Ovary (tissue), 9 donors: Measurements from ENCODE around the gene PRELID2. TPM values are rescaled to one million over a fixed set of nuclear protein-coding genes. Genes with fewer than 3 reads are reported as not detected.

ENCODE experiments used
- DNase-seq, 5 donors: peaks; one replicate each; pipeline ENCODE4 v3.0.0-alpha.2; 2019 to 2020
- H3K27ac ChIP-seq, 2 donors: fragments of 200-600 bp; one replicate each; pipeline versions ENCODE4 v1.5.1 to v1.8.0; 2019 to 2022
- H3K27me3 ChIP-seq: fragments of 200-600 bp; one replicate; pipeline ENCODE4 v1.8.0; 2022
- H3K36me3 ChIP-seq: fragments of 200-600 bp; sonication (generic); one replicate; pipeline ENCODE4 v1.5.1; 2019
- H3K4me1 ChIP-seq: one replicate; pipeline ENCODE4 v1.8.1; 2013; ENCODE audit warnings: mild to moderate bottlenecking, moderate library complexity; ENCODE audit not compliant: insufficient read depth
- H3K4me3 ChIP-seq: fragments of 200-600 bp; sonication (generic); one replicate; pipeline ENCODE4 v1.5.1; 2017
- H3K9me3 ChIP-seq, 2 donors: fragments of 200-600 bp in 1 of 2; sonication (generic) in 1 of 2; one replicate each; pipeline versions ENCODE4 v1.5.1 to v1.8.1; 2013 to 2019; ENCODE audit warnings: mild to moderate bottlenecking in 1 of 2, moderate library complexity in 1 of 2
- EP300 ChIP-seq: sonication (generic); formaldehyde crosslinking; IDR thresholded peaks from one replicate; pipeline ENCODE4 v1.6.1; 2017; ENCODE audit warnings: antibody characterized with exemption
- POLR2A ChIP-seq: fragments of 450-650 bp; IDR thresholded peaks from one replicate; pipeline ENCODE4 v1.6.1; 2017; ENCODE audit warnings: antibody characterized with exemption, mild to moderate bottlenecking, moderate library complexity
- WGBS, 3 donors: extraction: QIAGEN DNeasy Blood & Tissue Kit in 1 of 3; methylation state at CpG; one replicate each; pipeline versions ENCODE4 v1.1.5 to v1.1.7; 2013 to 2017; 5-methylcytosine and 5-hydroxymethylcytosine counted together
- intact Hi-C, 4 donors: fragments of 100-400 bp; cut with DNase I; formaldehyde crosslinking; loops; one replicate each; pipeline versions ENCODE4 v1.11.0 to v1.15.1; 2022 to 2023
- polyA plus RNA-seq, 2 donors: library from polyadenylated mRNA; stranded (reverse); fragments of 200-250 nt in 1 of 2; fragments of 350-450 nt in 1 of 2; fragmentation: Illumina TruSeq in 1 of 2; extraction: RNeasy Lipid Tissue Mini Kit (QIAGEN cat#74804) in 1 of 2; gene quantifications; one replicate each; pipeline ENCODE4 v1.2.3, GENCODE V29; 2013 to 2014
- total RNA-seq, 7 donors: library from RNA; depleted of rRNA in 2 of 7; stranded (reverse); fragments of >200 nt in 2 of 7; fragmentation: NEBNext Ultra II Directional in 3 of 7; extraction: Animal tissue kit (Norgen Biotek cat#: 25700) in 3 of 7; gene quantifications; one replicate each; pipeline versions ENCODE4 v1.1.0 to v1.2.4, GENCODE V29; 2016 to 2023
- TF ChIP-seq, protein P1 (sequence below), 3 donors: fragments of 450-650 bp in 2 of 3; fragments of 200-600 bp in 1 of 3; IDR thresholded peaks; one replicate each; pipeline versions ENCODE4 v1.5.1 to v1.8.0; 2016 to 2022; ENCODE audit warnings: antibody characterized with exemption in 3 of 3, mild to moderate bottlenecking in 1 of 3
- donor health status: DM: no; HTN: no; CAD: no; lungs with moderate emphysema.
- donor health status: DM: no; HTN: no; CAD: no.
- donor health status: Bipolar disorder and iron deficiency.
- donor health status: DM: yes; HTN: yes; CAD: no.
- donor health status: DM: no; HTN: no; CAD: no.
- donor health status: DM: yes; HTN: yes; CAD: no.

The PRELID2 gene
- total and polyA plus RNA-seq, 9 donors, result 5.4 to 49.7 (median 28.4) TPM

DNA sequence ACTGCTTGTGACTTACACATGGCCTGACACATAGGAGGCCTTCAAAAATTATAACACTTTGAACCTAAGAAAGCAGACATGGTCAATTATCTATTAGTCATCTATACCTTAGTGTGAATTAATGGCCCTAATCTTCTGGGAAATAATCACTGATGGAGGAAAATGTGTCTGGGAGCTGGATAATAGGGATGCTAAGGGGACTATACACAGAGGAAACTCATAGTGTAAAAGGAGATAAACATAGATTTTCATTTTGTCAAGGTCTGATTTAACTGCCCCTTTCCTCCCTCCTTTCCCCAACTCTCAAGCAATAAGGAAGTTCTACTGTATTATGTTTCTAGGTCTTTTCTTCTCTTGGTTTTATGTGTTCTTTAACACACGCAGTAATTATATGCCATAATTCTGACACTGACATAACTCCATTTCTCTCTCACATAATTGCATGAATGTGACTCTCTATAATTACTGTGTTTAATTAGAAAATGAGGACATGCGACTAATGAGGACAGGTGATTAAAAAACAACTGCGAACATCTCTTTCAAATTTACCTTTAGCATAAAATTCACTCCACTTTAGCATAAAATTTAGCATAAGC, 18.7 kb upstream of the PRELID2 start:
- TF ChIP-seq EP300, result no peak
- TF ChIP-seq POLR2A, result no peak
- TF ChIP-seq, protein P1, sequence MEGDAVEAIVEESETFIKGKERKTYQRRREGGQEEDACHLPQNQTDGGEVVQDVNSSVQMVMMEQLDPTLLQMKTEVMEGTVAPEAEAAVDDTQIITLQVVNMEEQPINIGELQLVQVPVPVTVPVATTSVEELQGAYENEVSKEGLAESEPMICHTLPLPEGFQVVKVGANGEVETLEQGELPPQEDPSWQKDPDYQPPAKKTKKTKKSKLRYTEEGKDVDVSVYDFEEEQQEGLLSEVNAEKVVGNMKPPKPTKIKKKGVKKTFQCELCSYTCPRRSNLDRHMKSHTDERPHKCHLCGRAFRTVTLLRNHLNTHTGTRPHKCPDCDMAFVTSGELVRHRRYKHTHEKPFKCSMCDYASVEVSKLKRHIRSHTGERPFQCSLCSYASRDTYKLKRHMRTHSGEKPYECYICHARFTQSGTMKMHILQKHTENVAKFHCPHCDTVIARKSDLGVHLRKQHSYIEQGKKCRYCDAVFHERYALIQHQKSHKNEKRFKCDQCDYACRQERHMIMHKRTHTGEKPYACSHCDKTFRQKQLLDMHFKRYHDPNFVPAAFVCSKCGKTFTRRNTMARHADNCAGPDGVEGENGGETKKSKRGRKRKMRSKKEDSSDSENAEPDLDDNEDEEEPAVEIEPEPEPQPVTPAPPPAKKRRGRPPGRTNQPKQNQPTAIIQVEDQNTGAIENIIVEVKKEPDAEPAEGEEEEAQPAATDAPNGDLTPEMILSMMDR (IDR thresholded peaks at IDR 0.05), result no peak
- no peaks in the 10 kb centered on the region for H3K36me3 ChIP-seq
- no peak for DNase-seq
- no peak overlapping the region for H3K27ac ChIP-seq
- no peaks in the 10 kb centered on the region for H3K4me1 ChIP-seq
- intact Hi-C loops, result no loop called here
- H3K9me3 ChIP-seq, result no peaks in the 10 kb centered on the region
- 96 to 97% (median 96%) methylated on average over 3 of the region's 3 CpGs for WGBS, 3 donors
- H3K27me3 ChIP-seq, result no peaks in the 10 kb centered on the region
- H3K4me3 ChIP-seq, result no peak overlapping the region

DNA sequence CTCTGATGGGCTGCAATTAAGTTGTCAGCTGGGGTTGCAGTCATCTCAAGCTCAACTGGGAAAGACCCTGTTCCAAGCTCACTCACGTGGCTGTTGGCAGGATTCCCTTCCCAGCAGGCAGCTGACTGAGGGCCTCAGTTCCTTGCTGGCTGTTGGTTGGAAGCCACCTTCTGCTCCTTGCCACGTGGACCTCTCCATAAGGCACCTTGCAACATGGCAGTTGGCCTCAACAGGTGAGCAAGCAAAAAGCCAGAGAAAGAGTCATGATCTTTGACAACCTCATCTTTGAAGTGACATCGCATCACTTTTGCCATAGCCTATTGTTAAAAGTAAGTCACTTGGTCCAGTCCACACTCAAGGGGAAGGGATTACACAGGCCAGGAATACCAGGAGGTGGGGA, 17.8 kb upstream of the PRELID2 start:
- WGBS, 3 donors, result 67 to 74% (median 68%) methylated on average over 3 of the region's 3 CpGs
- Histone ChIP-seq H3K27me3 (no peaks in the 10 kb centered on the region), H3K9me3 (no peaks in the 10 kb centered on the region), H3K27ac (no peak overlapping the region), H3K4me3 (no peak overlapping the region), H3K4me1 (no peaks in the 10 kb centered on the region), H3K36me3 (no peaks in the 10 kb centered on the region)
- no peak for DNase-seq
- TF ChIP-seq EP300, result no peak
- TF ChIP-seq, protein P1 (IDR thresholded peaks at IDR 0.05), result no peak
- no peak for TF ChIP-seq POLR2A
- intact Hi-C loops, result no loop called here

DNA sequence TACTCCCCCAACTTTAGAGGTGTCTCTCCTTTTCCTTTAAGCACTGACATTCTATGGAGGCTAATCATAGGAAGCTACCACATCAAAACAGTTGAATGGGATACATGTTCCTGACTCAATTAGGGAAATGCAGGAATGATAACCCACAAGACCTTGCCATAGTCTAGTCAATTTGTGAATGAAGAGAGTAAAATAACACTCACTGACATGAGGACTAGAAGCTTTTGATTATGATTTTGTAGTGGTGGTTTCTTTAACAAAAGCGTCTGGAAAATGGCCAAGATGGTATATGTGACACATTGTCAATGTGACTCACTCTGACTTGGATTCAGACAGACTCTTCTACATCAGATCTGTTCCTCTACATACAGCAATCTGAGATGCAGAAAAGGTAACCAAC, 13.7 kb upstream of the PRELID2 start:
- intact Hi-C loops, result no loop called here
- TF ChIP-seq, protein P1 (IDR thresholded peaks at IDR 0.05), result no peak
- no peak for TF ChIP-seq POLR2A
- no peak for TF ChIP-seq EP300
- Histone ChIP-seq H3K4me1 (no peaks in the 10 kb centered on the region), H3K4me3 (no peak overlapping the region), H3K27me3 (no peaks in the 10 kb centered on the region), H3K36me3 (no peaks in the 10 kb centered on the region), H3K9me3 (no peaks in the 10 kb centered on the region), H3K27ac (no peak overlapping the region)
- DNase-seq, result no peak
- WGBS, 3 donors, result 83 to 94% (median 94%) methylated on average over 1 of the region's 1 CpG

DNA sequence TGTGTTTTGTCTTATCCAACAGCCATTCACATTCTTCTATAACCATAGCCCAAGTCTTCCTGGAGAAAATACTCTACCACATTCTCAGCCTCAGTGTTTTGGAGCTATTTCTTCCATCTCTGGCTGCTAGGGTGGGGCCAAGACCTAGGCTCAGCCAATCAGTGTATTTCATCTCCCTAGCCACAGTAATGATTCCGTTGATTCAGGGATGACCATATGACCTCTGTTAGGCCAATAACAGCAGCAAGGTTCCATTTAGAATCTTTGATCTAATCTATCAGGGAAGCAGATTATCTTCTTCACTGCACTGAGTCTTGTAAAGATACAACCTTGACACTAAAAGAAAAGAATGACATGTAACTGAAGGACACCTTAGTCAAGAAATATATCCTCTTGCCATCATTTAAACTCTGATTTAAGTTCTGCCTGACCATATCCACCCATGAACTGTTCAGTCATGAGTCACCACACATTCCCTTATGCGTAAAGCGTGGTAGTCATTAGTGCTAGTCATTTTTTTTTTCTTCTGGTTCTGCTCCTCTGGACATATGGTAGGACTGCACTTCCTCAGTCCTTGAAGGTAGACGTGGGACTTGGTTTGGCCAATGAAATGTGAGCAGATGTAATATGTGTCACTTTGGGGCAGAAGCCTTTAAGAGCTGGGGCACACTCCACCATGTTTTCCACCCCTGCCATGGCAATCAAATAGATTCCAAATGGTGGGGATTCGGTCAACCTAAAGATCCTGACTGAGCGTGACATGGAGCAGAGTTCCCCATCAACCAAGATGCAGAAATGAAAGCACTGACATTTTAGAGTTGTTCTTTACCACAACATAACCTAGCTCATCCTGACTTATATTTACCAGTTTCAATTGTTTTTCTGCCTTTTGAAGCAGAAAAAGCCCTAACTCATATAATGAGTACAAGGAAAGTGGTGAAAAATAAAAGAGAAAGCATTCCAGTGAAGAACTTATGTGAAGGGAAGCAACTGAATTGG, 12.7 kb upstream of the PRELID2 start:
- TF ChIP-seq EP300, result no peak
- TF ChIP-seq POLR2A, result no peak
- TF ChIP-seq, protein P1 (IDR thresholded peaks at IDR 0.05), result no peak
- Histone ChIP-seq H3K4me1 (no peaks in the 10 kb centered on the region), H3K4me3 (no peak overlapping the region), H3K27me3 (no peaks in the 10 kb centered on the region), H3K27ac (no peak overlapping the region), H3K9me3 (no peaks in the 10 kb centered on the region), H3K36me3 (no peaks in the 10 kb centered on the region)
- 85 to 87% (median 86%) methylated on average over 6 of the region's 6 CpGs for WGBS, 3 donors
- intact Hi-C loops, result no loop called here
- no peak for DNase-seq
